Astrocyte (in vitro differentiated cells and primary cell): ENCODE measurements around the gene PPP1R1B. TPM values are rescaled to one million over a fixed set of nuclear protein-coding genes. Genes with fewer than 3 reads are reported as not detected.

ENCODE experiments used
- DNase-seq: peaks from one replicate; pipeline ENCODE4 v3.0.0-alpha.2; 2010; ENCODE audit warnings: low read depth
- FAIRE-seq: peaks from 2 replicates; lab custom pipeline; 2011; peaks lifted over from hg19 to GRCh38; lab: Jason Lieb, UNC
- H2AFZ ChIP-seq: 2 replicates; pipeline ENCODE4 v1.6.0; 2012; ENCODE audit warnings: low read depth, low read length, inconsistent platforms
- H3K27ac ChIP-seq: 2 replicates; pipeline ENCODE4 v1.5.1; 2011; ENCODE audit warnings: low read depth, low read length, inconsistent platforms
- H3K27me3 ChIP-seq: 2 replicates; pipeline ENCODE4 v1.6.0; 2011; ENCODE audit warnings: low read length, inconsistent platforms; ENCODE audit not compliant: insufficient read depth
- H3K36me3 ChIP-seq: 2 replicates; pipeline ENCODE4 v1.5.1; 2011; ENCODE audit warnings: low read length, inconsistent platforms; ENCODE audit not compliant: insufficient read depth
- H3K4me1 ChIP-seq: 2 replicates; pipeline ENCODE4 v1.5.1; 2011; ENCODE audit warnings: low read length, inconsistent platforms; ENCODE audit not compliant: insufficient read depth
- H3K4me2 ChIP-seq: 2 replicates; pipeline ENCODE4 v1.6.0; 2012; ENCODE audit warnings: low read length, inconsistent platforms
- H3K4me3 ChIP-seq: 2 replicates; pipeline ENCODE4 v1.5.1; 2011; ENCODE audit warnings: low read depth, mild to moderate bottlenecking, low read length, inconsistent platforms; ENCODE audit not compliant: insufficient read depth
- H3K79me2 ChIP-seq: 2 replicates; pipeline ENCODE4 v1.6.0; 2012; ENCODE audit warnings: mild to moderate bottlenecking, low read length, inconsistent platforms; ENCODE audit not compliant: insufficient read depth
- H3K9ac ChIP-seq: 2 replicates; pipeline ENCODE4 v1.6.0; 2012; ENCODE audit warnings: mild to moderate bottlenecking, low read length, inconsistent platforms
- H3K9me3 ChIP-seq: 2 replicates; pipeline ENCODE4 v1.5.1; 2012; ENCODE audit warnings: low read depth, mild to moderate bottlenecking, low read length, inconsistent platforms; ENCODE audit not compliant: insufficient read depth
- H4K20me1 ChIP-seq: 2 replicates; pipeline ENCODE4 v1.6.0; 2012; ENCODE audit warnings: low read length, inconsistent platforms; ENCODE audit not compliant: insufficient read depth
- H3K27ac Mint-ChIP-seq: one replicate; pipeline ENCODE4 v1.8.0; 2021; ENCODE audit warnings: mild to moderate bottlenecking, mixed read lengths; ENCODE audit not compliant: unreplicated experiment
- H3K27me3 Mint-ChIP-seq: one replicate; pipeline ENCODE4 v1.8.0; 2021; ENCODE audit warnings: low read depth, mixed read lengths; ENCODE audit not compliant: unreplicated experiment
- H3K36me3 Mint-ChIP-seq: one replicate; pipeline ENCODE4 v1.8.0; 2021; ENCODE audit warnings: low read depth, mixed read lengths; ENCODE audit not compliant: unreplicated experiment
- H3K4me1 Mint-ChIP-seq: one replicate; pipeline ENCODE4 v1.8.0; 2021; ENCODE audit warnings: low read depth, mixed read lengths; ENCODE audit not compliant: unreplicated experiment
- H3K4me3 Mint-ChIP-seq: one replicate; pipeline ENCODE4 v1.8.0; 2021; ENCODE audit warnings: mild to moderate bottlenecking, moderate library complexity, mixed read lengths; ENCODE audit not compliant: unreplicated experiment
- H3K9me3 Mint-ChIP-seq: one replicate; pipeline ENCODE4 v1.8.0; 2021; ENCODE audit warnings: mild to moderate bottlenecking, mixed read lengths; ENCODE audit not compliant: unreplicated experiment
- CTCF ChIP-seq: IDR thresholded peaks from 2 replicates; pipeline ENCODE4 v1.5.1; 2011; ENCODE audit warnings: low read depth, mild to moderate bottlenecking, inconsistent platforms, low read length, moderate library complexity; ENCODE audit not compliant: insufficient read depth
- EZH2 ChIP-seq: IDR thresholded peaks from 2 replicates; pipeline ENCODE4 v1.6.1; 2012; ENCODE audit warnings: mild to moderate bottlenecking, low read length, inconsistent platforms; ENCODE audit not compliant: insufficient read depth
- total RNA-seq: library from RNA; stranded (reverse); gene quantifications from 2 replicates; pipeline ENCODE4 v1.2.1, GENCODE V29; 2021

Gene PPP1R1B
- total RNA-seq, 1 donor from 2014 or later, result 0.39 TPM

GRCh38 chr17:39639043-39639442 lies 12.3 kb downstream of the PPP1R1B start:
- Histone ChIP-seq H3K9me3 (no peaks in the 10 kb centered on the region), H3K4me3 (no peak overlapping the region), H3K36me3 (no peaks in the 10 kb centered on the region), H3K27ac (no peak overlapping the region), H3K27me3 (no peaks in the 10 kb centered on the region), H4K20me1 (peaks cover 59% of the 10 kb centered on the region), H3K4me2 (no peak overlapping the region), H3K79me2 (peaks cover 70% of the 10 kb centered on the region), H2AFZ (no peak overlapping the region), H3K4me1 (peaks cover 28% of the 10 kb centered on the region), H3K9ac (no peak overlapping the region)
- H3K27me3 Mint-ChIP-seq, result no peaks in the 10 kb centered on the region
- TF ChIP-seq CTCF (no peak), EZH2 (no peak)
- no peaks in the 10 kb centered on the region for H3K9me3 Mint-ChIP-seq
- peak overlapping the region; percentile 69 for H3K4me3 Mint-ChIP-seq
- peaks cover 43% of the 10 kb centered on the region for H3K4me1 Mint-ChIP-seq
- no peak for DNase-seq
- H3K36me3 Mint-ChIP-seq, result peaks cover 3% of the 10 kb centered on the region
- peak overlapping the region; percentile 93 for H3K27ac Mint-ChIP-seq
- FAIRE-seq, result no peak

- TF ChIP-seq EZH2, result no peak
- no peak for TF ChIP-seq CTCF
- H3K4me3 ChIP-seq, result no peak overlapping the region
- peaks cover 76% of the 10 kb centered on the region for H3K79me2 ChIP-seq
- peaks cover 65% of the 10 kb centered on the region for H4K20me1 ChIP-seq
- H2AFZ ChIP-seq, result no peak overlapping the region
- peaks cover 28% of the 10 kb centered on the region for H3K4me1 ChIP-seq
- H3K27me3 Mint-ChIP-seq, result no peaks in the 10 kb centered on the region
- no peaks in the 10 kb centered on the region for H3K27me3 ChIP-seq
- H3K27ac ChIP-seq, result no peak overlapping the region
- peak overlapping the region; percentile 93 for H3K27ac Mint-ChIP-seq
- no peak overlapping the region for H3K9ac ChIP-seq
- H3K4me1 Mint-ChIP-seq, result peaks cover 44% of the 10 kb centered on the region
- no peaks in the 10 kb centered on the region for H3K9me3 Mint-ChIP-seq
- H3K36me3 Mint-ChIP-seq, result peaks cover 3% of the 10 kb centered on the region
- no peaks in the 10 kb centered on the region for H3K36me3 ChIP-seq
- no peak overlapping the region for H3K4me2 ChIP-seq
- DNase-seq, result no peak
- no peaks in the 10 kb centered on the region for H3K9me3 ChIP-seq
- peak overlapping the region; percentile 69 for H3K4me3 Mint-ChIP-seq
- no peak for FAIRE-seq
These were observed 13.1 kb downstream of the PPP1R1B start for GRCh38 chr17:39639566-39640458.

- no peak overlapping the region for H3K4me2 ChIP-seq
- no peak for FAIRE-seq
- H3K36me3 ChIP-seq, result no peaks in the 10 kb centered on the region
- no peak for DNase-seq
- Mint-ChIP-seq H3K36me3 (peaks cover 3% of the 10 kb centered on the region), H3K27me3 (no peaks in the 10 kb centered on the region), H3K4me1 (peaks cover 49% of the 10 kb centered on the region), H3K4me3 (peak overlapping the region; percentile 70), H3K9me3 (no peaks in the 10 kb centered on the region), H3K27ac (peak overlapping the region; percentile 75)
- no peaks in the 10 kb centered on the region for H3K9me3 ChIP-seq
- no peaks in the 10 kb centered on the region for H3K27me3 ChIP-seq
- H3K79me2 ChIP-seq, result peaks cover 80% of the 10 kb centered on the region
- no peak overlapping the region for H2AFZ ChIP-seq
- no peak overlapping the region for H3K9ac ChIP-seq
- H4K20me1 ChIP-seq, result peaks cover 73% of the 10 kb centered on the region
- H3K4me1 ChIP-seq, result peaks cover 28% of the 10 kb centered on the region
- no peak overlapping the region for H3K4me3 ChIP-seq
- no peak for TF ChIP-seq CTCF
- no peak for TF ChIP-seq EZH2
- no peak overlapping the region for H3K27ac ChIP-seq
These were observed 13.9 kb downstream of the PPP1R1B start for GRCh38 chr17:39640591-39641031.
